Fibroblast of mammary gland (primary cell): ENCODE data around the gene TLR9.

Source experiments
- DNase-seq: peaks from one replicate; pipeline ENCODE4 v3.0.0-alpha.2; 2010; ENCODE audit warnings: low read depth
- H3K4me3 ChIP-seq: 2 replicates; pipeline ENCODE4 v1.5.1; 2011; ENCODE audit warnings: low read depth, mild to moderate bottlenecking, low read length, moderate library complexity; ENCODE audit not compliant: control insufficient read depth
- TF ChIP-seq, protein P1 (sequence below): conservative IDR thresholded peaks from 2 replicates; pipeline ENCODE4 v1.5.1; 2011; ENCODE audit warnings: low read depth, low read length, inconsistent platforms; ENCODE audit not compliant: control insufficient read depth, insufficient read depth

Gene TLR9

GRCh38 chr3:52227117-52227516 lies 1.7 kb upstream of the TLR9 start:
- TF ChIP-seq, protein P1, sequence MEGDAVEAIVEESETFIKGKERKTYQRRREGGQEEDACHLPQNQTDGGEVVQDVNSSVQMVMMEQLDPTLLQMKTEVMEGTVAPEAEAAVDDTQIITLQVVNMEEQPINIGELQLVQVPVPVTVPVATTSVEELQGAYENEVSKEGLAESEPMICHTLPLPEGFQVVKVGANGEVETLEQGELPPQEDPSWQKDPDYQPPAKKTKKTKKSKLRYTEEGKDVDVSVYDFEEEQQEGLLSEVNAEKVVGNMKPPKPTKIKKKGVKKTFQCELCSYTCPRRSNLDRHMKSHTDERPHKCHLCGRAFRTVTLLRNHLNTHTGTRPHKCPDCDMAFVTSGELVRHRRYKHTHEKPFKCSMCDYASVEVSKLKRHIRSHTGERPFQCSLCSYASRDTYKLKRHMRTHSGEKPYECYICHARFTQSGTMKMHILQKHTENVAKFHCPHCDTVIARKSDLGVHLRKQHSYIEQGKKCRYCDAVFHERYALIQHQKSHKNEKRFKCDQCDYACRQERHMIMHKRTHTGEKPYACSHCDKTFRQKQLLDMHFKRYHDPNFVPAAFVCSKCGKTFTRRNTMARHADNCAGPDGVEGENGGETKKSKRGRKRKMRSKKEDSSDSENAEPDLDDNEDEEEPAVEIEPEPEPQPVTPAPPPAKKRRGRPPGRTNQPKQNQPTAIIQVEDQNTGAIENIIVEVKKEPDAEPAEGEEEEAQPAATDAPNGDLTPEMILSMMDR = peak; percentile 6
- no peak for DNase-seq
- no peak overlapping the region for H3K4me3 ChIP-seq

GRCh38 chr3:52226229-52226817 lies 878 bp upstream of the TLR9 start:
- no peak for DNase-seq
- no peak overlapping the region for H3K4me3 ChIP-seq
- TF ChIP-seq, protein P1 = no peak

GRCh38 chr3:52223449-52224408 lies 1.7 kb downstream of the TLR9 start:
- TF ChIP-seq, protein P1 = no peak
- no peak overlapping the region for H3K4me3 ChIP-seq
- no peak for DNase-seq

DNA sequence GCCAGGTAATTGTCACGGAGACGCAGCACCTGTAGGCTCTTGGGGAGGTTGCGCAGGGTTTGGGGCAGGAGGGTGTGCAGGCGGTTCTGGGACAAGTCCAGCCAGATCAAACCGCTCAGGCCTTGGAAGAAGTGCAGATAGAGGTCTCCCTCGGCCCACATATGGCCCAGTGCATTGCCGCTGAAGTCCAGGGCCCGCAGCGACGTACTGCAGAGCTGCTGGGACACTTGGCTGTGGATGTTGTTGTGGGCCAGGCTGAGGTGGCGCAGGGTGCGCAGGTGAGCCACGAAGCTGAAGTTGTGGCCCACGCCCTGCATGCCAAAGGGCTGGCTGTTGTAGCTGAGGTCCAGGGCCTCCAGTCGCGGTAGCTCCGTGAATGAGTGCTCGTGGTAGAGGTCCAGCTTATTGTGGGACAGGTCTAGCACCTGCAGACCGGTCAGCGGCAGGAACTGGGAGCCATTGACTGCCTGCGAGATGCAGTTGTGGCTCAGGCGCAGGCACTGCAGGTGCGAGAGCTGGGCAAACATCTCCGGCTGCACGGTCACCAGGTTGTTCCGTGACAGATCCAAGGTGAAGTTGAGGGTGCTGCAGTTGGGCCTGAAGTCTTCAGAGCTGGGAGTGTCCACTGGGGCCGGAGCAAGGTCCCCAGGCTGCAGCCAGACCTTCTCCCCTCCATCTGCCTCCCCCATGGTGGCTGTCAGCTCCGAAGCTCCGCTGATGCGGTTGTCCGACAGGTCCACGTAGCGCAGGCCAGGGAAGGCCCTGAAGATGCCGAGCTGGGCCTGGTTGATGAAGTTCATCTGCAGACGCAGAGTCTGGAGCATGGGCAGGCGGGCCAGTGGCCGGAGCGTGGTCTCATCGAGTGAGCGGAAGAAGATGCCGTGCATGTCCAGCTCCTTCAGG lies 2.9 kb downstream of the TLR9 start:
- TF ChIP-seq, protein P1 = no peak
- DNase-seq = no peak
- H3K4me3 ChIP-seq = no peak overlapping the region

GRCh38 chr3:52221563-52222318 lies 3.7 kb downstream of the TLR9 start:
- H3K4me3 ChIP-seq = no peak overlapping the region
- DNase-seq = no peak
- TF ChIP-seq, protein P1 = no peak

DNA sequence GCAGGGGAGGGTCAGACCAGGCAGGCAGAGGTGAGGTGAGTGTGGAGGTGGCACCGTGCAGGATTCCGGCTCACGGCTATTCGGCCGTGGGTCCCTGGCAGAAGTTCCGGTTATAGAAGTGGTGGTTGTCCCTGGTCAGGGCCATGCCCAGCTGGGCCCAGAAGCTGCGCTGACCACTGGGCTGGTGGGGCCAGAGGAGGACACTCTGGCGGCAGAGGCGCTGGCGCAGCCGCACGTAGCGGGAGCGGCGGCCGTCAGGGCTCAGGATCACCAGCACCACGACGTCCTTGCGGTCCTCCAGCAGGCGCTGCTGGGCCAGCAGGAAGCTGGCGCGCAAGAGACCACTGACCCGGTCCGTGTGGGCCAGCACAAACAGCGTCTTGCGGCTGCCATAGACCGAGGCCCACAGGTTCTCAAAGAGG lies 4.3 kb downstream of the TLR9 start:
- no peak overlapping the region for H3K4me3 ChIP-seq
- TF ChIP-seq, protein P1 = no peak
- DNase-seq = no peak
